ENCODE data around the gene ANKS1B. TPM values are rescaled to one million over a fixed set of nuclear protein-coding genes. Genes with fewer than 3 reads are reported as not detected.
A peak's percentile ranks its signal among the peaks of the same experiment; 100 is the strongest.

Gene ANKS1B
- total and polyA plus RNA-seq, 11 donors = 0.62 to 5.8 (median 1.8) TPM

GRCh38 chr12:99170037-99170436 lies 814.7 kb downstream of the ANKS1B start:
- Histone ChIP-seq H3K27ac (no peak overlapping the region), H3K4me1 (no peaks in the 10 kb centered on the region), H3K4me3 (no peak overlapping the region), H3K36me3 (no peaks in the 10 kb centered on the region), H3K27me3 (no peaks in the 10 kb centered on the region), H3K9me3 (no peaks in the 10 kb centered on the region)
- TF ChIP-seq POLR2A (IDR thresholded peaks at IDR 0.05) (no peak), CTCF (IDR thresholded peaks at IDR 0.05) (no peak)
- ATAC-seq (no peak), DNase-seq (no peak)
- WGBS, 4 donors = 41 to 66% (median 57%) methylated on average over 2 of the region's 2 CpGs
- intact Hi-C loops (cut with DNase I) = loop anchor here in 1 of 10 donors (10.0 kb wide), 1 partner anchor 125 kb away; no protein-coding TSS in a partner anchor

- no peaks in the 10 kb centered on the region for H3K27me3 ChIP-seq
- H3K36me3 ChIP-seq = no peaks in the 10 kb centered on the region
- no peaks in the 10 kb centered on the region for H3K4me1 ChIP-seq
- no peak overlapping the region for H3K27ac ChIP-seq
- WGBS, 4 donors = 87 to 93% (median 90%) methylated on average over 1 of the region's 1 CpG
- H3K4me3 ChIP-seq = no peak overlapping the region
- peaks cover 0 to 18% (median 0%) of the 10 kb centered on the region in 12 donors for H3K9me3 ChIP-seq
- ATAC-seq = no peak
- TF ChIP-seq POLR2A (IDR thresholded peaks at IDR 0.05) = no peak
- TF ChIP-seq CTCF (IDR thresholded peaks at IDR 0.05) = no peak
- intact Hi-C loops (cut with DNase I) = no loop called here
- DNase-seq = no peak
Measured at GRCh38 chr12:99157946-99158345, 826.8 kb downstream of the ANKS1B start.

GRCh38 chr12:99154983-99155336 lies 829.8 kb downstream of the ANKS1B start:
- Histone ChIP-seq H3K9me3 (peaks cover 0 to 10% (median 0%) of the 10 kb centered on the region in 12 donors), H3K4me3 (peak overlapping the region in 10 of 12 donors; percentile 5 to 47 (median 29)), H3K4me1 (no peaks in the 10 kb centered on the region), H3K27ac (peak overlapping the region in 3 of 12 donors; percentile 15 to 51 (median 24)), H3K27me3 (no peaks in the 10 kb centered on the region), H3K36me3 (no peaks in the 10 kb centered on the region)
- TF ChIP-seq CTCF (IDR thresholded peaks at IDR 0.05) (no peak), POLR2A (IDR thresholded peaks at IDR 0.05) (no peak)
- DNase-seq = no peak
- WGBS, 4 donors = 29 to 31% (median 30%) methylated on average over 6 of the region's 6 CpGs
- no peak for ATAC-seq
- intact Hi-C loops (cut with DNase I) = no loop called here

GRCh38 chr12:99154216-99154982 lies 830.3 kb downstream of the ANKS1B start:
- no peaks in the 10 kb centered on the region for H3K27me3 ChIP-seq
- H3K36me3 ChIP-seq = no peaks in the 10 kb centered on the region
- intact Hi-C loops (cut with DNase I) = no loop called here
- H3K9me3 ChIP-seq = peaks cover 0 to 4% (median 0%) of the 10 kb centered on the region in 12 donors
- H3K4me1 ChIP-seq = no peaks in the 10 kb centered on the region
- H3K4me3 ChIP-seq = peak overlapping the region in 10 of 12 donors; percentile 5 to 47 (median 29)
- peak in 2 of 4 donors; percentile 61 to 77 for ATAC-seq
- WGBS, 4 donors = 23 to 37% (median 31%) methylated on average over 17 of the region's 17 CpGs
- peak overlapping the region in 4 of 12 donors; percentile 15 to 51 (median 20) for H3K27ac ChIP-seq
- TF ChIP-seq POLR2A (IDR thresholded peaks at IDR 0.05) (no peak), CTCF (IDR thresholded peaks at IDR 0.05) (no peak)
- peak; percentile 20 to 30 (median 28) for DNase-seq
